SK-N-SH (cell line): ENCODE results near the gene LRMDA. TPM values are rescaled to one million over a fixed set of nuclear protein-coding genes. Genes with fewer than 3 reads are reported as not detected.

ENCODE experiments used
- CTCF ChIA-PET: fragments of 300-600, 350-600 bp; formaldehyde crosslinking; extraction: SDS; loops from one replicate; lab custom pipeline; 2021; lab: Yijun Ruan, JAX
- POLR2A ChIA-PET: fragments of 350-600 bp; sonication (Branson Sonifier 250); formaldehyde crosslinking; extraction: SDS; loops from one replicate; lab custom pipeline; 2020; ENCODE audit warnings: antibody characterized with exemption, inconsistent platforms; lab: Yijun Ruan, JAX
- DNase-seq: peaks from one replicate; pipeline ENCODE4 v3.0.0; 2012
- H2AFZ ChIP-seq: fragments of 200-600 bp; sonication (generic); 2 replicates; pipeline ENCODE4 v1.8.1; 2016; ENCODE audit warnings: antibody characterized with exemption, mild to moderate bottlenecking, low read depth
- H3F3A ChIP-seq: fragments of 200-600 bp; sonication (generic); replicated peaks from 2 replicates; pipeline ENCODE3; 2016; ENCODE audit warnings: antibody characterized with exemption, mild to moderate bottlenecking; ENCODE audit not compliant: insufficient read depth
- H3K27ac ChIP-seq, 2 experiments: fragments of 200-500 bp in 1 of 2; fragments of 200-600 bp in 1 of 2; sonication (Bioruptor generic) in 1 of 2; sonication (generic), shearing (Covaris generic) in 1 of 2; 2 replicates each; pipeline versions ENCODE4 v1.5.1 to v1.6.1; 2014 to 2016; ENCODE audit warnings: low read depth in 2 of 2, inconsistent platforms in 1 of 2, low read length in 1 of 2, mild to moderate bottlenecking in 1 of 2, mixed read lengths in 1 of 2
- H3K27me3 ChIP-seq: fragments of 200-600 bp; sonication (generic), shearing (Covaris generic); 2 replicates; pipeline ENCODE4 v1.6.1; 2016; ENCODE audit warnings: mixed run types; ENCODE audit not compliant: insufficient read depth
- H3K36me3 ChIP-seq, 2 experiments: fragments of 200-500 bp in 1 of 2; fragments of 200-600 bp in 1 of 2; sonication (Bioruptor generic) in 1 of 2; sonication (generic) in 1 of 2; replicated peaks in 1 of 2; 2 replicates each; pipeline versions ENCODE3 to v1.5.1; 2014 to 2016; ENCODE audit warnings: low read length in 1 of 2, mild to moderate bottlenecking in 1 of 2; ENCODE audit not compliant: insufficient read depth in 2 of 2, control insufficient read depth in 1 of 2
- H3K4me1 ChIP-seq, 2 experiments: fragments of 200-500 bp in 1 of 2; fragments of 200-600 bp in 1 of 2; sonication (Bioruptor generic) in 1 of 2; sonication (generic), shearing (Covaris generic) in 1 of 2; 2 replicates each; pipeline versions ENCODE4 v1.5.1 to v1.6.1; 2014 to 2016; ENCODE audit warnings: low read depth in 1 of 2, low read length in 1 of 2, mixed run types in 1 of 2; ENCODE audit not compliant: insufficient read depth in 2 of 2, control insufficient read depth in 1 of 2
- H3K4me2 ChIP-seq: fragments of 200-600 bp; sonication (generic), shearing (Covaris generic); 2 replicates; pipeline ENCODE4 v1.6.1; 2017; ENCODE audit warnings: mixed run types
- H3K4me3 ChIP-seq, 2 experiments: fragments of 200-500 bp in 1 of 2; fragments of 200-600 bp in 1 of 2; sonication (Bioruptor generic) in 1 of 2; sonication (generic), shearing (Covaris generic) in 1 of 2; 2 replicates each; pipeline versions ENCODE4 v1.5.1 to v1.8.1; 2014 to 2016; ENCODE audit warnings: low read depth in 2 of 2, inconsistent platforms in 1 of 2, low read length in 1 of 2, mild to moderate bottlenecking in 1 of 2, mixed read lengths in 1 of 2, moderate library complexity in 1 of 2
- H3K79me2 ChIP-seq: fragments of 200-600 bp; sonication (generic); 2 replicates; pipeline ENCODE4 v1.8.1; 2017; ENCODE audit warnings: mild to moderate bottlenecking; ENCODE audit not compliant: insufficient read depth
- H3K9ac ChIP-seq: fragments of 200-600 bp; sonication (generic); 2 replicates; pipeline ENCODE4 v1.6.1; 2017; ENCODE audit warnings: mixed run types
- H3K9me2 ChIP-seq: fragments of 200-600 bp; sonication (generic); 2 replicates; pipeline ENCODE4 v1.6.1; 2017; ENCODE audit warnings: mixed run types
- H3K9me3 ChIP-seq: fragments of 200-600 bp; sonication (generic); 2 replicates; pipeline ENCODE4 v1.6.1; 2017; ENCODE audit warnings: mixed run types, mild to moderate bottlenecking, moderate library complexity
- H4K20me1 ChIP-seq: fragments of 200-600 bp; sonication (generic); 2 replicates; pipeline ENCODE4 v1.6.1; 2017; ENCODE audit warnings: mild to moderate bottlenecking, mixed run types; ENCODE audit not compliant: insufficient read depth
- CHD2 ChIP-seq: fragments of 150-350 bp; IDR thresholded peaks from 2 replicates; pipeline ENCODE4 v1.6.1; 2018; ENCODE audit warnings: low read length; ENCODE audit not compliant: partially characterized antibody
- ELF1 ChIP-seq: IDR thresholded peaks from 2 replicates; pipeline ENCODE4 v1.4.0; 2012
- EZH2phosphoT487 ChIP-seq: fragments of 200-600 bp; sonication (generic); IDR thresholded peaks from 2 replicates; pipeline ENCODE4 v1.6.1; 2017; ENCODE audit warnings: low read depth, mixed run types, mild to moderate bottlenecking, antibody characterized with exemption, moderate library complexity, borderline replicate concordance
- FOXM1 ChIP-seq: IDR thresholded peaks from 2 replicates; pipeline ENCODE4 v1.4.0; 2012; ENCODE audit warnings: low read depth, mild to moderate bottlenecking
- GATA2 ChIP-seq: sonication (generic); formaldehyde crosslinking; IDR thresholded peaks from 2 replicates; pipeline ENCODE4 v1.5.0; 2020; ENCODE audit warnings: mild to moderate bottlenecking, missing genetic modification reagents
- MAX ChIP-seq: IDR thresholded peaks from 2 replicates; pipeline ENCODE4 v1.4.0; 2012; ENCODE audit warnings: low read depth
- NRF1 ChIP-seq: IDR thresholded peaks from 2 replicates; pipeline ENCODE4 v1.6.1; 2012; ENCODE audit warnings: low read depth, mild to moderate bottlenecking, low read length
- POLR2AphosphoS5 ChIP-seq: IDR thresholded peaks from 2 replicates; pipeline ENCODE4 v1.6.1; 2012; ENCODE audit warnings: low read depth, low read length
- RAD21 ChIP-seq: IDR thresholded peaks from 2 replicates; pipeline ENCODE4 v1.6.1; 2012; ENCODE audit warnings: mild to moderate bottlenecking, low read length
- RCOR1 ChIP-seq: fragments of 150-350 bp; IDR thresholded peaks from 2 replicates; pipeline ENCODE4 v1.6.1; 2017; ENCODE audit warnings: antibody characterized with exemption, low read length
- REST ChIP-seq: IDR thresholded peaks from 2 replicates; pipeline ENCODE4 v1.6.1; 2012; ENCODE audit warnings: mild to moderate bottlenecking, low read depth, low read length, moderate library complexity
- RFX5 ChIP-seq: IDR thresholded peaks from 2 replicates; pipeline ENCODE4 v1.6.1; 2012; ENCODE audit warnings: mild to moderate bottlenecking, improper control_type of control experiment, low read length
- RXRA ChIP-seq: IDR thresholded peaks from 2 replicates; pipeline ENCODE4 v1.4.0; 2012; ENCODE audit warnings: low read depth, mild to moderate bottlenecking, borderline replicate concordance
- TCF12 ChIP-seq: IDR thresholded peaks from 2 replicates; pipeline ENCODE4 v1.4.0; 2012
- TEAD4 ChIP-seq: IDR thresholded peaks from 2 replicates; pipeline ENCODE4 v1.4.0; 2012; ENCODE audit warnings: mild to moderate bottlenecking, borderline replicate concordance; ENCODE audit not compliant: insufficient read depth
- USF1 ChIP-seq: IDR thresholded peaks from 2 replicates; pipeline ENCODE4 v1.4.0; 2012; ENCODE audit warnings: low read depth, borderline replicate concordance
- USF2 ChIP-seq: fragments of 150-350 bp; IDR thresholded peaks from 2 replicates; pipeline ENCODE4 v1.6.1; 2017; ENCODE audit warnings: antibody characterized with exemption, low read length, low read depth, borderline replicate concordance
- YY1 ChIP-seq: IDR thresholded peaks from 2 replicates; pipeline ENCODE4 v1.4.0; 2012; ENCODE audit warnings: low read depth, mild to moderate bottlenecking
- ZBTB33 ChIP-seq: IDR thresholded peaks from 2 replicates; pipeline ENCODE4 v1.4.0; 2012; ENCODE audit warnings: low read depth, borderline replicate concordance
- WGBS: methylation state at CpG from one replicate; pipeline ENCODE4 v1.1.6; 2017; ENCODE audit warnings: low lambda C conversion rate; 5-methylcytosine and 5-hydroxymethylcytosine counted together
- polyA plus RNA-seq, 3 experiments: library from polyadenylated mRNA; depleted of rRNA; stranded (reverse); fragments of >200 nt; gene quantifications; 2 replicates each; pipeline ENCODE4 v1.2.3, GENCODE V29; 2012

The LRMDA gene
- polyA plus RNA-seq, 1 of the 3 experiments (the other 2 are of a cell fraction): 0.95 TPM

GRCh38 chr10:76122056-76122455 lies 690.6 kb downstream of the LRMDA start:
- Histone ChIP-seq H3K9ac (no peak overlapping the region), H4K20me1 (no peaks in the 10 kb centered on the region), H3K4me1 (no peaks in the 10 kb centered on the region; a peak in 1 of 4 replicates), H3F3A (peaks cover 12% of the 10 kb centered on the region), H3K79me2 (no peaks in the 10 kb centered on the region), H3K27me3 (no peaks in the 10 kb centered on the region), H3K9me2 (no peaks in the 10 kb centered on the region), H3K27ac (no peak overlapping the region)
- CTCF ChIA-PET: no interaction called here
- DNase-seq: no peak
- TF ChIP-seq EZH2phosphoT487 (no peak), ZBTB33 (no peak), YY1 (no peak), GATA2 (CRISPR knock-in tag) (no peak), POLR2AphosphoS5 (no peak), CHD2 (no peak), NRF1 (no peak), RCOR1 (no peak), REST (no peak), USF1 (no peak), ELF1 (no peak), TEAD4 (no peak), MAX (no peak), TCF12 (no peak), RAD21 (no peak), FOXM1 (no peak), RFX5 (no peak), USF2 (no peak), RXRA (no peak)
- TF ChIP-seq, all 33 proteins: peak for 0
- no peak overlapping the region for H3K4me2 ChIP-seq
- H2AFZ ChIP-seq: no peak overlapping the region
- H3K36me3 ChIP-seq: no peaks in the 10 kb centered on the region
- H3K4me3 ChIP-seq: no peak overlapping the region
- WGBS: 74% methylated on average over 4 of the region's 4 CpGs
- H3K9me3 ChIP-seq: no peaks in the 10 kb centered on the region
- POLR2A ChIA-PET: no interaction called here
